Liver (tissue), 9 donors: ENCODE measurements around the gene FTCD. TPM values are rescaled to one million over a fixed set of nuclear protein-coding genes. Genes with fewer than 3 reads are reported as not detected.
"Not testable (repeated sequence)": the region's sequence is repeated elsewhere in the genome, so short reads cannot be mapped to it uniquely, and the experiment has no call there.

Experiments
- DNase-seq: peaks from one replicate; pipeline ENCODE4 v3.0.0-alpha.2; 2017; ENCODE audit warnings: low spot score
- H3K27ac ChIP-seq, 2 donors: one replicate each; pipeline ENCODE4 v1.7.0; 2013; ENCODE audit warnings: inconsistent platforms in 2 of 2, low read length in 2 of 2, control low read depth in 1 of 2, low read depth in 1 of 2, mild to moderate bottlenecking in 1 of 2
- H3K27me3 ChIP-seq, 4 donors: one replicate each; pipeline versions ENCODE4 v1.6.1 to v1.7.0; 2013; ENCODE audit warnings: low read length in 3 of 4, inconsistent platforms in 1 of 4, mild to moderate bottlenecking in 1 of 4, moderate library complexity in 1 of 4; ENCODE audit not compliant: control insufficient read depth in 4 of 4, insufficient read depth in 4 of 4
- H3K36me3 ChIP-seq, 4 donors: one replicate each; pipeline versions ENCODE4 v1.6.1 to v1.7.0; 2013; ENCODE audit warnings: low read length in 3 of 4, mild to moderate bottlenecking in 3 of 4, low read depth in 1 of 4, moderate library complexity in 1 of 4; ENCODE audit not compliant: control insufficient read depth in 4 of 4, insufficient read depth in 3 of 4
- H3K4me1 ChIP-seq, 4 donors: one replicate each; pipeline versions ENCODE4 v1.6.1 to v1.7.0; 2013; ENCODE audit warnings: low read length in 3 of 4, mild to moderate bottlenecking in 3 of 4, moderate library complexity in 1 of 4; ENCODE audit not compliant: control insufficient read depth in 4 of 4, insufficient read depth in 4 of 4
- H3K4me3 ChIP-seq, 3 donors: one replicate each; pipeline versions ENCODE4 v1.6.1 to v1.7.0; 2013; ENCODE audit warnings: low read length in 3 of 3, control low read depth in 1 of 3, low read depth in 1 of 3, mild to moderate bottlenecking in 1 of 3
- H3K9ac ChIP-seq, 2 donors: one replicate each; pipeline ENCODE4 v1.7.0; 2013; ENCODE audit warnings: low read length in 2 of 2, mild to moderate bottlenecking in 2 of 2, moderate library complexity in 2 of 2, control low read depth in 1 of 2, low read depth in 1 of 2
- H3K9me3 ChIP-seq, 4 donors: one replicate each; pipeline versions ENCODE4 v1.6.1 to v1.7.0; 2013; ENCODE audit warnings: low read length in 3 of 4; ENCODE audit not compliant: control insufficient read depth in 4 of 4
- ATF3 ChIP-seq: IDR thresholded peaks from 2 replicates; pipeline ENCODE4 v1.6.1; 2016; ENCODE audit warnings: antibody characterized with exemption
- CTCF ChIP-seq: fragments of 150-350 bp; IDR thresholded peaks from 2 replicates; pipeline ENCODE4 v1.5.1; 2017; ENCODE audit warnings: improper control_type of control experiment, low read depth, low read length; ENCODE audit not compliant: missing input control
- EGR1 ChIP-seq, 2 donors: IDR thresholded peaks; 2 replicates each; pipeline ENCODE4 v1.6.1; 2016 to 2018; ENCODE audit warnings: antibody characterized with exemption in 2 of 2, low read depth in 2 of 2
- FOXA1 ChIP-seq: IDR thresholded peaks from 2 replicates; pipeline ENCODE4 v1.6.1; 2016; ENCODE audit warnings: antibody characterized with exemption
- FOXA2 ChIP-seq: IDR thresholded peaks from 2 replicates; pipeline ENCODE4 v1.6.1; 2016; ENCODE audit warnings: antibody characterized with exemption
- GABPA ChIP-seq, 2 donors: IDR thresholded peaks in 1 of 2; conservative IDR thresholded peaks in 1 of 2; 2 replicates each; pipeline ENCODE4 v1.6.1; 2016; ENCODE audit warnings: antibody characterized with exemption in 2 of 2, mild to moderate bottlenecking in 1 of 2, moderate library complexity in 1 of 2
- HNF4A ChIP-seq, 2 donors: conservative IDR thresholded peaks; 2 replicates each; pipeline ENCODE4 v1.6.1; 2016; ENCODE audit warnings: antibody characterized with exemption in 2 of 2, mild to moderate bottlenecking in 2 of 2
- HNF4G ChIP-seq: IDR thresholded peaks from 2 replicates; pipeline ENCODE4 v1.6.1; 2016; ENCODE audit warnings: antibody characterized with exemption
- JUND ChIP-seq, 2 donors: IDR thresholded peaks; 2 replicates each; pipeline ENCODE4 v1.6.1; 2016; ENCODE audit warnings: antibody characterized with exemption in 2 of 2
- MAX ChIP-seq: IDR thresholded peaks from 2 replicates; pipeline ENCODE4 v1.6.1; 2016; ENCODE audit warnings: antibody characterized with exemption
- NR2F2 ChIP-seq: IDR thresholded peaks from 2 replicates; pipeline ENCODE4 v1.6.1; 2016; ENCODE audit warnings: antibody characterized with exemption
- RAD21 ChIP-seq, 2 donors: IDR thresholded peaks; 2 replicates each; pipeline ENCODE4 v1.6.1; 2016; ENCODE audit warnings: antibody characterized with exemption in 2 of 2, mild to moderate bottlenecking in 2 of 2
- REST ChIP-seq: IDR thresholded peaks from 2 replicates; pipeline ENCODE4 v1.6.1; 2016; ENCODE audit warnings: antibody characterized with exemption, mild to moderate bottlenecking
- RXRA ChIP-seq, 2 donors: IDR thresholded peaks; 2 replicates each; pipeline ENCODE4 v1.6.1; 2017 to 2018; ENCODE audit warnings: antibody characterized with exemption in 2 of 2, mild to moderate bottlenecking in 1 of 2
- SP1 ChIP-seq: IDR thresholded peaks from 2 replicates; pipeline ENCODE4 v1.6.1; 2018; ENCODE audit warnings: antibody characterized with exemption, mild to moderate bottlenecking
- TAF1 ChIP-seq: conservative IDR thresholded peaks from 2 replicates; pipeline ENCODE4 v1.6.1; 2016; ENCODE audit warnings: antibody characterized with exemption, mild to moderate bottlenecking
- YY1 ChIP-seq: IDR thresholded peaks from 2 replicates; pipeline ENCODE4 v1.6.1; 2016; ENCODE audit warnings: antibody characterized with exemption, mild to moderate bottlenecking
- ZBTB33 ChIP-seq: IDR thresholded peaks from 2 replicates; pipeline ENCODE4 v1.6.1; 2016; ENCODE audit warnings: antibody characterized with exemption
- WGBS: extraction: QIAGEN DNeasy Blood & Tissue Kit; methylation state at CpG from one replicate; pipeline ENCODE4 v1.1.7; 2013; 5-methylcytosine and 5-hydroxymethylcytosine counted together
- polyA plus RNA-seq, 2 donors: library from polyadenylated mRNA; stranded (reverse) in 1 of 2; unstranded in 1 of 2; fragments of 200-250 nt in 1 of 2; fragments of >200 nt in 1 of 2; fragmentation: Nextera tagmentation in 1 of 2; extraction: Ambion mirVana in 1 of 2; gene quantifications; one replicate each; pipeline versions ENCODE4 v1.2.1 to v1.2.3, GENCODE V29; 2013 to 2015
- total RNA-seq, 2 donors: library from RNA; depleted of rRNA; stranded (reverse); fragments of >200 nt; gene quantifications; one replicate each; pipeline ENCODE4 v1.2.3, GENCODE V29; 2014
- donor health status: healthy.
- donor health status: healthy.
- donor health status: healthy.
- donor health status: healthy.
- donor health status: healthy.

FTCD gene
- total and polyA plus RNA-seq, 4 donors = 130 to 182 (median 173) TPM

GRCh38 chr21:46141767-46142581, 13.4 kb downstream of the FTCD start:
- peaks cover 16 to 46% (median 21%) of the 10 kb centered on the region in 4 donors for H3K36me3 ChIP-seq
- TF ChIP-seq HNF4A (conservative IDR thresholded peaks at IDR 0.05) (no peak), FOXA2 (no peak), RAD21 (IDR thresholded peaks at IDR 0.05) (no peak), YY1 (no peak), FOXA1 (no peak), ATF3 (no peak), CTCF (no peak), ZBTB33 (no peak), TAF1 (no peak), NR2F2 (no peak), EGR1 (IDR thresholded peaks at IDR 0.05; ENCODE audit: low read depth in 2 of 2) (no peak), SP1 (no peak), RXRA (IDR thresholded peaks at IDR 0.05) (no peak), GABPA (IDR thresholded peaks at IDR 0.05 in 1 of 2, conservative IDR thresholded peaks at IDR 0.05 in 1 of 2) (no peak), HNF4G (no peak), JUND (IDR thresholded peaks at IDR 0.05) (no peak), MAX (no peak), REST (no peak)
- H3K4me3 ChIP-seq = no peak overlapping the region
- no peak for DNase-seq
- peaks cover 0 to 3% (median 0%) of the 10 kb centered on the region in 4 donors for H3K9me3 ChIP-seq
- no peak overlapping the region for H3K9ac ChIP-seq
- peaks cover 0 to 5% (median 1%) of the 10 kb centered on the region in 4 donors for H3K4me1 ChIP-seq
- no peaks in the 10 kb centered on the region for H3K27me3 ChIP-seq
- no peak overlapping the region for H3K27ac ChIP-seq
- WGBS = 94% methylated on average over 45 of the region's 45 CpGs

- H3K27ac ChIP-seq, DNase-seq, H3K9ac ChIP-seq, H3K4me3 ChIP-seq, H3K4me1 ChIP-seq, H3K9me3 ChIP-seq, H3K27me3 ChIP-seq: not testable (repeated sequence)
- peaks cover 11 to 37% (median 20%) of the 10 kb centered on the region in 4 donors for H3K36me3 ChIP-seq
- WGBS = 77% methylated on average over 29 of the region's 29 CpGs
Observed at GRCh38 chr21:46140352-46141003, 14.9 kb downstream of the FTCD start.
